NB4 (cell line): ENCODE measurements around the gene TLCD3B.
A peak's percentile ranks its signal among the peaks of the same experiment; 100 is the strongest.

ENCODE experiments used
- DNase-seq: peaks from one replicate; pipeline ENCODE4 v3.0.0; 2010; ENCODE audit warnings: low read depth
- H3K4me3 ChIP-seq: one replicate; pipeline ENCODE4 v1.5.1; 2011; ENCODE audit warnings: mild to moderate bottlenecking, low read depth, low read length, moderate library complexity
- CTCF ChIP-seq: IDR thresholded peaks from one replicate; pipeline ENCODE4 v1.5.1; 2012; ENCODE audit warnings: low read depth, low read length
- MAX ChIP-seq: IDR thresholded peaks from 2 replicates; pipeline ENCODE4 v1.6.1; 2011; ENCODE audit warnings: low read depth, low read length
- MYC ChIP-seq: IDR thresholded peaks from 2 replicates; pipeline ENCODE4 v1.6.1; 2011; ENCODE audit warnings: low read depth, low read length
- POLR2A ChIP-seq: IDR thresholded peaks from 2 replicates; pipeline ENCODE4 v1.6.1; 2011; ENCODE audit warnings: mild to moderate bottlenecking; ENCODE audit not compliant: insufficient read length; ENCODE audit errors: extremely low read depth

TLCD3B gene

GRCh38 chr16:29975134-29975538 lies 55.9 kb downstream of the TLCD3B start:
- no peak for TF ChIP-seq MYC
- no peak for TF ChIP-seq MAX
- no peak for TF ChIP-seq POLR2A
- no peak for TF ChIP-seq CTCF
- DNase-seq = no peak

More at GRCh38 chr16:29975134-29975538, 55.9 kb downstream of the TLCD3B start:
- peak overlapping the region; percentile 87 for H3K4me3 ChIP-seq
